HEK293 (cell line): Measurements from ENCODE around the gene TEX36.

ENCODE experiments used
- CTCF ChIA-PET: fragments of 350-600 bp; formaldehyde crosslinking; extraction: SDS; loops from one replicate; lab custom pipeline; 2021; ENCODE audit warnings: antibody characterized with exemption; lab: Yijun Ruan, JAX
- POLR2A ChIA-PET: fragments of 300-600 bp; formaldehyde crosslinking; extraction: SDS; loops from one replicate; lab custom pipeline; 2020; ENCODE audit warnings: antibody characterized with exemption, inconsistent platforms; lab: Yijun Ruan, JAX
- H3K27ac ChIP-seq: fragments of 200-500 bp; sonication (Bioruptor generic); 2 replicates; pipeline ENCODE4 v1.5.1; 2014; ENCODE audit warnings: low read depth, low read length, control low read depth, inconsistent platforms; ENCODE audit errors: extremely low read depth
- H3K36me3 ChIP-seq, 2 experiments: fragments of 200-500 bp in 1 of 2; sonication (Bioruptor generic) in 1 of 2; 1 replicate in 1 of 2; 2 replicates in 1 of 2; pipeline ENCODE4 v1.5.1; 2014 to 2017; ENCODE audit warnings: inconsistent platforms in 2 of 2, low read length in 2 of 2; ENCODE audit not compliant: control insufficient read depth in 2 of 2, insufficient read depth in 1 of 2
- H3K4me1 ChIP-seq: fragments of 200-500 bp; sonication (Bioruptor generic); 2 replicates; pipeline ENCODE4 v1.5.1; 2014; ENCODE audit warnings: mild to moderate bottlenecking, low read length, inconsistent platforms; ENCODE audit not compliant: control insufficient read depth, insufficient read depth
- H3K4me3 ChIP-seq: 2 replicates; pipeline ENCODE4 v1.5.1; 2011; ENCODE audit warnings: low read depth, mild to moderate bottlenecking, control low read depth, low read length, moderate library complexity
- H3K9me3 ChIP-seq: fragments of 200-500 bp; sonication (Bioruptor generic); 2 replicates; pipeline ENCODE4 v1.5.1; 2014; ENCODE audit warnings: low read depth, low read length, inconsistent platforms; ENCODE audit not compliant: control insufficient read depth, insufficient read depth
- BCL6B ChIP-seq: fragments of 450-650 bp; formaldehyde crosslinking; IDR thresholded peaks from 2 replicates; pipeline ENCODE4 v1.5.1; 2017; ENCODE audit warnings: missing biosample characterization, missing genetic modification characterization
- CTCF ChIP-seq: fragments of 450-650 bp; formaldehyde crosslinking; IDR thresholded peaks from 2 replicates; pipeline ENCODE4 v1.5.1; 2016; ENCODE audit warnings: missing biosample characterization, missing genetic modification characterization
- GLI2 ChIP-seq: fragments of 450-650 bp; formaldehyde crosslinking; IDR thresholded peaks from 2 replicates; pipeline ENCODE4; 2017; ENCODE audit warnings: missing biosample characterization, missing genetic modification characterization, low read depth, borderline replicate concordance
- GLIS1 ChIP-seq: fragments of 450-650 bp; formaldehyde crosslinking; IDR thresholded peaks from 2 replicates; pipeline ENCODE4 v1.5.1; 2016; ENCODE audit warnings: missing biosample characterization, missing genetic modification characterization
- PRDM6 ChIP-seq: fragments of 450-650 bp; formaldehyde crosslinking; IDR thresholded peaks from 2 replicates; pipeline ENCODE4 v1.5.1; 2017; ENCODE audit warnings: missing biosample characterization, missing genetic modification characterization
- SCRT1 ChIP-seq: fragments of 450-650 bp; formaldehyde crosslinking; IDR thresholded peaks from 2 replicates; pipeline ENCODE4 v1.5.1; 2016; ENCODE audit warnings: missing biosample characterization, missing genetic modification characterization, borderline replicate concordance
- SCRT2 ChIP-seq: fragments of 450-650 bp; formaldehyde crosslinking; IDR thresholded peaks from 2 replicates; pipeline ENCODE4 v1.5.1; 2016; ENCODE audit warnings: missing biosample characterization, missing genetic modification characterization
- ZBTB17 ChIP-seq: fragments of 450-650 bp; formaldehyde crosslinking; IDR thresholded peaks from 2 replicates; pipeline ENCODE4 v1.5.1; 2016; ENCODE audit warnings: missing biosample characterization, missing genetic modification characterization
- ZBTB21 ChIP-seq: fragments of 450-650 bp; formaldehyde crosslinking; IDR thresholded peaks from 2 replicates; pipeline ENCODE4 v1.5.1; 2017; ENCODE audit warnings: missing biosample characterization, missing genetic modification characterization
- ZBTB6 ChIP-seq: fragments of 450-650 bp; formaldehyde crosslinking; IDR thresholded peaks from 2 replicates; pipeline ENCODE4 v1.5.1; 2017; ENCODE audit warnings: missing biosample characterization, missing genetic modification characterization
- ZIC2 ChIP-seq: fragments of 450-650 bp; formaldehyde crosslinking; IDR thresholded peaks from 2 replicates; pipeline ENCODE4 v1.5.1; 2016; ENCODE audit warnings: missing biosample characterization, missing genetic modification characterization
- ZNF133 ChIP-seq: fragments of 450-650 bp; formaldehyde crosslinking; IDR thresholded peaks from 2 replicates; pipeline ENCODE4 v1.5.1; 2016; ENCODE audit warnings: missing biosample characterization, missing genetic modification characterization
- ZNF354C ChIP-seq: fragments of 450-650 bp; formaldehyde crosslinking; IDR thresholded peaks from 2 replicates; pipeline ENCODE4 v1.5.1; 2016; ENCODE audit warnings: missing biosample characterization, missing genetic modification characterization, low read depth, borderline replicate concordance
- ZNF518A ChIP-seq: fragments of 450-650 bp; formaldehyde crosslinking; conservative IDR thresholded peaks from 2 replicates; pipeline ENCODE4 v1.5.1; 2016; ENCODE audit warnings: low read depth, missing biosample characterization, missing genetic modification characterization
- ZNF654 ChIP-seq: fragments of 450-650 bp; formaldehyde crosslinking; IDR thresholded peaks from 2 replicates; pipeline ENCODE4 v1.5.1; 2016; ENCODE audit warnings: low read depth, missing biosample characterization, missing genetic modification characterization
- ZNF664 ChIP-seq: fragments of 450-650 bp; formaldehyde crosslinking; IDR thresholded peaks from 2 replicates; pipeline ENCODE4 v1.5.1; 2016; ENCODE audit warnings: missing biosample characterization, missing genetic modification characterization
- ZNF670 ChIP-seq: fragments of 450-650 bp; formaldehyde crosslinking; IDR thresholded peaks from 2 replicates; pipeline ENCODE4 v1.5.1; 2016; ENCODE audit warnings: missing biosample characterization, missing genetic modification characterization, low read depth
- ZNF704 ChIP-seq: fragments of 450-650 bp; formaldehyde crosslinking; IDR thresholded peaks from 2 replicates; pipeline ENCODE4 v1.5.1; 2016; ENCODE audit warnings: missing biosample characterization, missing genetic modification characterization
- ZNF791 ChIP-seq: fragments of 450-650 bp; formaldehyde crosslinking; IDR thresholded peaks from 2 replicates; pipeline ENCODE4 v1.5.1; 2016; ENCODE audit warnings: missing biosample characterization, missing genetic modification characterization
- ZSCAN23 ChIP-seq: fragments of 450-650 bp; formaldehyde crosslinking; IDR thresholded peaks from 2 replicates; pipeline ENCODE4 v1.5.1; 2016; ENCODE audit warnings: missing biosample characterization, missing genetic modification characterization

TEX36 gene

GRCh38 chr10:125707541-125708468 is 24.8 kb upstream of the TEX36 start (continued):
- TF ChIP-seq BCL6B, result no peak
- no peak for TF ChIP-seq ZNF704 (tag by site-specific recombination)
- TF ChIP-seq ZNF354C (tag by site-specific recombination), result no peak
- 0 out of 2 replicates have a peak, but pooled peaks have one; percentile 18 for TF ChIP-seq ZIC2
- TF ChIP-seq ZNF133 (tag by site-specific recombination), result no peak
- no peak for TF ChIP-seq GLI2 (tag by site-specific recombination)
- TF ChIP-seq ZSCAN23 (tag by site-specific recombination), result no peak
- TF ChIP-seq ZBTB6 (tag by site-specific recombination), result no peak
- TF ChIP-seq ZNF518A (tag by site-specific recombination), result no peak
- peak; percentile 25 for TF ChIP-seq ZBTB17 (tag by site-specific recombination)
- TF ChIP-seq ZNF664 (tag by site-specific recombination), result no peak
- no peak for TF ChIP-seq GLIS1 (tag by site-specific recombination)
- TF ChIP-seq ZNF791 (tag by site-specific recombination), result no peak

GRCh38 chr10:125700355-125700911 is 17.5 kb upstream of the TEX36 start:
- ChIA-PET POLR2A (no interaction called here), CTCF (interaction anchor here (0.6 to 1.9 kb wide), 8 partner anchors 39 to 960 kb away, joined by 3 to 5 read pairs (median 4); no protein-coding TSS in a partner anchor)
- Histone ChIP-seq H3K4me1 (peaks cover 3% of the 10 kb centered on the region; the same call in 1 of the 2 replicates), H3K9me3 (no peaks in the 10 kb centered on the region), H3K4me3 (no peak overlapping the region), H3K36me3 (no peaks in the 10 kb centered on the region), H3K27ac (no peak overlapping the region)
- TF ChIP-seq ZNF654 (peak; percentile 89), ZNF670 (tag by site-specific recombination) (no peak), SCRT2 (peak; percentile 84), PRDM6 (tag by site-specific recombination) (peak; percentile 55), CTCF (tag by site-specific recombination) (peak; percentile 45), ZBTB21 (tag by site-specific recombination) (no peak), SCRT1 (tag by site-specific recombination) (peak; percentile 86; the same call in 1 of the 2 replicates)
